ENCODE measurements around the gene SEZ6. TPM values are rescaled to one million over a fixed set of nuclear protein-coding genes. Genes with fewer than 3 reads are reported as not detected.
"Not testable (repeated sequence)": the region's sequence is repeated elsewhere in the genome, so short reads cannot be mapped to it uniquely, and the experiment has no call there.

The SEZ6 gene
- total RNA-seq, 2 experiments from 2014 or later: not detected

DNA sequence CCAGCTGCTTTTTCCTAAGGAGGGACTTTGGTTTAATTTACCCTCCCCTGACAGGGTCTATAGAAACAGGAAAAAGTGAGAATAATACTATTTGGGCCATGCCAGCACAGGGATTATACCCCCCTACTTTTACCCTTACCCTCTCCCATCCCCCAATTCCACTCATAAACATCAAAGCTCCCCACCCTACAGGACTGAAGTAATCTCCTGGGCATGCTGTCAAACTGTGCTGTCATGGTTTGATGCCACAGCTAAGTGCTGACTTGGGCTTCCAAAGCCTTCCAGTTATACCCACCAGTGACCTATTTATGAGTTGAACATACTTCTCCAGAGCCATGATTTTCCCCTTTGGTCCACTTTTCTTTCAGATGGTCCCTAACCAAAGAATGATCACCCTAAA lies 67.3 kb downstream of the SEZ6 start:
- no peaks in the 10 kb centered on the region for H3K27me3 Mint-ChIP-seq (ENCODE audit: low read depth)
- CTCF ChIA-PET: interaction anchor here (1.7 to 4.8 kb wide), 5 partner anchors 9 to 211 kb away, joined by 4 to 18 read pairs (median 6); partner anchors contain the start of gene TLCD1
- H3K4me1 Mint-ChIP-seq (ENCODE audit: low read depth): peaks cover 64% of the 10 kb centered on the region
- no peak overlapping the region for H3K4me3 Mint-ChIP-seq
- peaks cover 64% of the 10 kb centered on the region for H3K36me3 Mint-ChIP-seq (ENCODE audit: low read depth)
- POLR2A ChIA-PET: interaction anchor here (1.1 to 2.2 kb wide), 3 partner anchors 10 to 68 kb away, joined by 3 to 10 read pairs (median 6); no protein-coding TSS in a partner anchor
- no peaks in the 10 kb centered on the region for H3K9me3 Mint-ChIP-seq (ENCODE audit: insufficient read depth)
- peak overlapping the region; percentile 52 for H3K27ac Mint-ChIP-seq
- DNase-seq: no peak
- ATAC-seq: no peak

- Mint-ChIP-seq H3K27me3 (ENCODE audit: low read depth) (no peaks in the 10 kb centered on the region), H3K4me3 (no peak overlapping the region), H3K9me3 (ENCODE audit: insufficient read depth) (no peaks in the 10 kb centered on the region), H3K4me1 (ENCODE audit: low read depth) (peaks cover 62% of the 10 kb centered on the region), H3K36me3 (ENCODE audit: low read depth) (peaks cover 61% of the 10 kb centered on the region), H3K27ac (no peak overlapping the region)
- ChIA-PET POLR2A (interaction anchor here (1.3 to 2.2 kb wide), 2 partner anchors 11 to 13 kb away, joined by 4 to 10 read pairs; no protein-coding TSS in a partner anchor), CTCF (interaction anchor here (0.7 to 4.8 kb wide), 12 partner anchors 7 to 290 kb away, joined by 3 to 18 read pairs (median 4); partner anchors contain the start of gene TLCD1)
- ATAC-seq (no peak), DNase-seq (no peak)
Measured at GRCh38 chr17:28937044-28937729, 68.6 kb downstream of the SEZ6 start.

- peaks cover 62% of the 10 kb centered on the region for H3K36me3 Mint-ChIP-seq (ENCODE audit: low read depth)
- CTCF ChIA-PET: interaction anchor here (0.9 to 4.8 kb wide), 4 partner anchors 14 to 209 kb away, joined by 3 to 18 read pairs (median 6); partner anchors contain the start of gene TLCD1
- no peak for ATAC-seq
Measured at GRCh38 chr17:28935744-28936460, 69.9 kb downstream of the SEZ6 start.

DNA sequence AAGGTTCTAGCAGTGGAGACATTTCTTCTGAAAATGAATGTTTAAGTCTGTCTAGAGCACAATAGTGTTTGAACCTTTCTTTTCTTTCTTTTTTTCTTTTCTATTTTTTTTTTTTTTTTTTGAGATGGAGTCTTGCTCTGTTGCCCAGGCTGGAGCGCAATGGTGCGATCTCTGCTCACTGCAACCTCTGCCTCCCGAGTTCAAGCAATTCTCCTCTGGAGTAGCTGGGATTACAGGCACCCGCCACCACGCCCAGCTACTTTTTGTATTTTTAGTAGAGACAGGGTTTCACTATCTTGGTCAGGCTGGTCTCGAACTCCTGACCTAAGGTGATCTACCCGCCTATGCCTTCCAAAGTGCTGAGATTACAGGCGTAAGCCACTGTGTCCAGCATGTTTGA lies 71.3 kb downstream of the SEZ6 start:
- not testable (repeated sequence) for DNase-seq; H3K9me3 Mint-ChIP-seq (ENCODE audit: insufficient read depth); H3K27me3 Mint-ChIP-seq (ENCODE audit: low read depth); H3K4me3 Mint-ChIP-seq; ATAC-seq
- CTCF ChIA-PET: interaction anchor here (1.0 to 2.0 kb wide), 4 partner anchors 9 to 207 kb away, joined by 3 to 8 read pairs (median 5); no protein-coding TSS in a partner anchor
- H3K4me1 Mint-ChIP-seq (ENCODE audit: low read depth): peaks cover 47% of the 10 kb centered on the region
- POLR2A ChIA-PET: interaction anchor here (1.2 kb wide), 1 partner anchor 16 kb away, joined by 4 read pairs; no protein-coding TSS in a partner anchor
- peaks cover 63% of the 10 kb centered on the region for H3K36me3 Mint-ChIP-seq (ENCODE audit: low read depth)
- peak overlapping the region; percentile 33 for H3K27ac Mint-ChIP-seq

More at GRCh38 chr17:28935744-28936460, 69.9 kb downstream of the SEZ6 start:
- no peaks in the 10 kb centered on the region for H3K9me3 Mint-ChIP-seq (ENCODE audit: insufficient read depth)
- peak overlapping the region; percentile 64 for H3K27ac Mint-ChIP-seq
- no peak for DNase-seq
- peaks cover 54% of the 10 kb centered on the region for H3K4me1 Mint-ChIP-seq (ENCODE audit: low read depth)
- POLR2A ChIA-PET: interaction anchor here (0.5 to 2.2 kb wide), 3 partner anchors 10 to 144 kb away, joined by 4 to 10 read pairs (median 4); no protein-coding TSS in a partner anchor
- H3K27me3 Mint-ChIP-seq (ENCODE audit: low read depth): no peaks in the 10 kb centered on the region
- H3K4me3 Mint-ChIP-seq: no peak overlapping the region

- POLR2A ChIA-PET: interaction anchor here (5.5 kb wide), 1 partner anchor 21 kb away, joined by 38 read pairs; the partner anchor contains the start of gene PHF12
- CTCF ChIA-PET: interaction anchor here (0.8 to 1.9 kb wide), 7 partner anchors 8 to 203 kb away, joined by 3 to 9 read pairs (median 5); partner anchors contain the start of gene PHF12
- DNase-seq (no peak), ATAC-seq (no peak)
- peak overlapping the region; percentile 13 for H3K27ac Mint-ChIP-seq
- peaks cover 50% of the 10 kb centered on the region for H3K4me1 Mint-ChIP-seq (ENCODE audit: low read depth)
- H3K27me3 Mint-ChIP-seq (ENCODE audit: low read depth): no peaks in the 10 kb centered on the region
- H3K9me3 Mint-ChIP-seq (ENCODE audit: insufficient read depth): no peaks in the 10 kb centered on the region
- H3K4me3 Mint-ChIP-seq: no peak overlapping the region
- peaks cover 70% of the 10 kb centered on the region for H3K36me3 Mint-ChIP-seq (ENCODE audit: low read depth)
Measured at GRCh38 chr17:28929787-28930186, 76.0 kb downstream of the SEZ6 start.

DNA sequence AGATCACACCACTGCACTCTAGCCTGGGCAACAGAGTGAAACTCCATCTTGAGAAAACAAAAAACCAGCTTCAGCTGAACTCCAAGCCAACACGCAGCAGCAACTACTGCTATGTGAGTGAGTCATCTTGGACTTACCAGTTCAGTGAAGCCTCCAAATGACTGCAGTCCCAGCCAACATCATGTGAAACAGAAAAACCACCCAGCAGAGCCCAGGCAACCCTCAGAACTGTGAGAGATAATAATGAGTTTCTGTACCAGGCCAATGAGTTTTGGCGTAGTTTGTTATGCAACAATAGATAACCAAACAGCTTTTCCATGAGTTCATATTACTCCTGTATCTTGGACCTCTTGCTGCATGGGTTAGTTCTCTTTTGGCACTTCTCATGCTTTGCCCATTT lies 77.8 kb downstream of the SEZ6 start:
- peaks cover 75% of the 10 kb centered on the region for H3K36me3 Mint-ChIP-seq (ENCODE audit: low read depth)
- CTCF ChIA-PET: interaction anchor here (1.0 to 3.8 kb wide), 8 partner anchors 9 to 201 kb away, joined by 3 to 47 read pairs (median 20); partner anchors contain the start of genes NEK8, PHF12 and TLCD1
- H3K4me1 Mint-ChIP-seq (ENCODE audit: low read depth): peaks cover 53% of the 10 kb centered on the region
- no peak overlapping the region for H3K4me3 Mint-ChIP-seq
- no peaks in the 10 kb centered on the region for H3K27me3 Mint-ChIP-seq (ENCODE audit: low read depth)
- POLR2A ChIA-PET: interaction anchor here (3.1 to 5.5 kb wide), 2 partner anchors 22 to 208 kb away, joined by 8 to 38 read pairs; partner anchors contain the start of genes PHF12 and RPL23A
- DNase-seq (no peak), ATAC-seq (no peak)
- peak overlapping the region; percentile 62 for H3K27ac Mint-ChIP-seq
- no peaks in the 10 kb centered on the region for H3K9me3 Mint-ChIP-seq (ENCODE audit: insufficient read depth)

DNA sequence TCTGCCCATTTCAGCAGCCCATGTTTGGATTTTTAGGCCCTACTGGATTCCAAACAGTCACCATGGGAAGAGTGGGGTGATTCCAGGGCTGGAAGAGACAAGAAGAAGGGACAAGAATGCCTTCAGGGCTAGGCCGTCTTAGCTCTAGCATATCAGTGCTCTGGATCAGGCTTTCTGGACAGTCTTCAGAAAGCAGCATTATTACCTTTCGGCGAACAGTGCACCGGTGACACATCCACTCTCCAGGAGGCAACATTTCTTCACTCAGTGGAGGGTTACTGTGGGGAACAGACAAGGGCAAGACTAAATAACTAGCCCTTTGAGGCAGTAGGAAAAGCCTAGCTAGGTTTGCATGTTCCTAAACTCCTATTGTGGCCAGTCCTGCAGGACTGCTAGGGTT lies 79.0 kb downstream of the SEZ6 start:
- no peaks in the 10 kb centered on the region for H3K9me3 Mint-ChIP-seq (ENCODE audit: insufficient read depth)

GRCh38 chr17:28926366-28926765 lies 79.5 kb downstream of the SEZ6 start:
- peaks cover 55% of the 10 kb centered on the region for H3K4me1 Mint-ChIP-seq (ENCODE audit: low read depth)
- CTCF ChIA-PET: interaction anchor here (0.8 to 3.8 kb wide), 19 partner anchors 8 to 350 kb away, joined by 3 to 47 read pairs (median 4); partner anchors contain the start of genes ALDOC, FLOT2, NEK8 and PHF12
- DNase-seq: no peak
- POLR2A ChIA-PET: interaction anchor here (1.1 to 5.5 kb wide), 8 partner anchors 11 to 206 kb away, joined by 3 to 38 read pairs (median 8); partner anchors contain the start of genes PHF12 and RPL23A
- H3K9me3 Mint-ChIP-seq (ENCODE audit: insufficient read depth): no peaks in the 10 kb centered on the region
- no peak for ATAC-seq
- peak overlapping the region; percentile 88 for H3K27ac Mint-ChIP-seq
- H3K27me3 Mint-ChIP-seq (ENCODE audit: low read depth): no peaks in the 10 kb centered on the region
- H3K36me3 Mint-ChIP-seq (ENCODE audit: low read depth): peaks cover 79% of the 10 kb centered on the region
- H3K4me3 Mint-ChIP-seq: peak overlapping the region; percentile 26

More for the DNA sequence above, 79.0 kb downstream of the SEZ6 start:
- Mint-ChIP-seq H3K27ac (peak overlapping the region; percentile 88), H3K4me3 (no peak overlapping the region), H3K27me3 (ENCODE audit: low read depth) (no peaks in the 10 kb centered on the region), H3K4me1 (ENCODE audit: low read depth) (peaks cover 55% of the 10 kb centered on the region), H3K36me3 (ENCODE audit: low read depth) (peaks cover 79% of the 10 kb centered on the region)
- ChIA-PET CTCF (interaction anchor here (1.0 to 3.8 kb wide), 11 partner anchors 8 to 199 kb away, joined by 3 to 47 read pairs (median 13); partner anchors contain the start of genes NEK8, PHF12 and TLCD1), POLR2A (interaction anchor here (0.7 to 5.5 kb wide), 8 partner anchors 11 to 207 kb away, joined by 3 to 38 read pairs (median 6); partner anchors contain the start of genes PHF12 and RPL23A)
- DNase-seq: no peak
- no peak for ATAC-seq

DNA sequence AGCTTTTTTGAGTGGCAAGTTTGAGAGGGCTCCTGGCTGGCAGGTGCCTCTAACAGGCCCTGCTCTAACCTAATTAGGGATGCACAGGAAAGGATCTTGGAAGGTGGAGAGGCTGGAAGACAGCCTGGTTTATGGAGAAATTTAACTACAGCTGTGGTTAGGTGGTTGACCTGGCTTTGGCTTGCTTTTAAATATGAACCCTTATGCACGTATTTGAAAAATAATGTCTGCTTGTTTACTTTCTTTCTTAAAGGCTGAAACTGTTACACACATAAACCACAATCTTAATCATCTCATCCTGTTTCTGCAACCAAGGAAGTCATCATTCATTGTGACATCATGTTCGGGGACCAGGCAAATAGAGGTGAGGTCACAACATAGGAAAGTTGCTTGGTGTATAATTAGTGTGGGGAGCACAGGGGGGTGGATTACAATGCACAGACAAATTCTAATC lies 79.9 kb downstream of the SEZ6 start:
- peak; percentile 94 for ATAC-seq
- Mint-ChIP-seq H3K36me3 (ENCODE audit: low read depth) (peaks cover 79% of the 10 kb centered on the region), H3K27ac (peak overlapping the region; percentile 88), H3K4me1 (ENCODE audit: low read depth) (peaks cover 55% of the 10 kb centered on the region), H3K27me3 (ENCODE audit: low read depth) (no peaks in the 10 kb centered on the region), H3K4me3 (peak overlapping the region; percentile 26), H3K9me3 (ENCODE audit: insufficient read depth) (no peaks in the 10 kb centered on the region)
- CTCF ChIA-PET: interaction anchor here (0.7 to 3.8 kb wide), 21 partner anchors 8 to 350 kb away, joined by 3 to 47 read pairs (median 4); partner anchors contain the start of genes ALDOC, FLOT2, NEK8 and PHF12
- DNase-seq: peak; percentile 70
- POLR2A ChIA-PET: interaction anchor here (1.1 to 5.5 kb wide), 7 partner anchors 11 to 206 kb away, joined by 3 to 38 read pairs (median 8); partner anchors contain the start of genes PHF12 and RPL23A

DNA sequence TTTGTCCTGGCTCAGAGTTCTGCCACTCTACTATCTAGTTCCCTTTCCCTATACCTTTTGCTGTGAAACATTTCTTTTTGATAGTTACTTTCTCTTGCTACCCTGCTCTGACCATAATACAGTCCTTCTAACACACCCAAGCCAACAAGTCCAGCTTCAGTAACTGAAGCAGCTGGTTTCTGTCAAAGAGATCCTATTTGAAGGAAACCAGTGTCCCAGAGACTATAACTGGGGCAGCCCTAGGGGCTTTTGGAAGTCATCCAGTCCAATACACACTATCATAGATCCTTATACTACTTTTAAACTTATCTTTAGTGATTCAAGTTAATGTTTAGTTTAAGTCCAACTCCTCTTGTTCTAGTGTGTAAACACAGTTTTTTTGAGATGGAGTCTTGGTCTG lies 85.6 kb downstream of the SEZ6 start:
- peaks cover 83% of the 10 kb centered on the region for H3K36me3 Mint-ChIP-seq (ENCODE audit: low read depth)
- H3K4me3 Mint-ChIP-seq: no peak overlapping the region
- ChIA-PET CTCF (interaction anchor here (1.0 to 6.0 kb wide), 3 partner anchors 11 to 193 kb away, joined by 3 to 35 read pairs (median 7); partner anchors contain the start of gene TLCD1), POLR2A (interaction anchor here (0.9 kb wide), 1 partner anchor 13 kb away, joined by 3 read pairs; no protein-coding TSS in a partner anchor)
- peaks cover 16% of the 10 kb centered on the region for H3K4me1 Mint-ChIP-seq (ENCODE audit: low read depth)
- H3K27me3 Mint-ChIP-seq (ENCODE audit: low read depth): no peaks in the 10 kb centered on the region
- ATAC-seq: no peak
- peak overlapping the region; percentile 1 for H3K27ac Mint-ChIP-seq
- DNase-seq: no peak
- no peaks in the 10 kb centered on the region for H3K9me3 Mint-ChIP-seq (ENCODE audit: insufficient read depth)
